OCI-LY1 (cell line): ENCODE results near the gene ZNF451.
A peak's percentile ranks its signal among the peaks of the same experiment; 100 is the strongest.
"Not testable (repeated sequence)": the region's sequence is repeated elsewhere in the genome, so short reads cannot be mapped to it uniquely, and the experiment has no call there.

Source experiments
- H2AFZ ChIP-seq: fragments of 200-600 bp; sonication (generic), shearing (Covaris generic); 2 replicates; pipeline ENCODE4 v1.6.0; 2014; ENCODE audit warnings: antibody characterized with exemption, mild to moderate bottlenecking, low read length
- H3F3A ChIP-seq: fragments of 200-600 bp; sonication (generic), shearing (Covaris generic); 2 replicates; pipeline ENCODE4 v1.6.0; 2014; ENCODE audit warnings: mild to moderate bottlenecking, antibody characterized with exemption, low read length, moderate library complexity; ENCODE audit not compliant: insufficient read depth
- H3K27ac ChIP-seq: fragments of 200-600 bp; sonication (generic); 2 replicates; pipeline ENCODE4 v1.5.1; 2014; ENCODE audit warnings: low read length, mixed run types, mild to moderate bottlenecking, low read depth; ENCODE audit not compliant: poor library complexity, severe bottlenecking
- H3K27me3 ChIP-seq: fragments of 200-600 bp; sonication (generic); 2 replicates; pipeline ENCODE4 v1.6.0; 2014; ENCODE audit warnings: antibody characterized with exemption, mild to moderate bottlenecking, low read length, moderate library complexity; ENCODE audit not compliant: insufficient read depth
- H3K36me3 ChIP-seq: fragments of 200-600 bp; sonication (generic); 2 replicates; pipeline ENCODE4 v1.6.1; 2014; ENCODE audit warnings: mild to moderate bottlenecking, antibody characterized with exemption, low read length, moderate library complexity, mixed read lengths; ENCODE audit not compliant: insufficient read depth
- H3K4me1 ChIP-seq: fragments of 200-600 bp; sonication (generic); 2 replicates; pipeline ENCODE4 v1.5.1; 2014; ENCODE audit warnings: mild to moderate bottlenecking, low read length, moderate library complexity; ENCODE audit not compliant: insufficient read depth, severe bottlenecking
- H3K4me2 ChIP-seq: fragments of 200-600 bp; sonication (generic), shearing (Covaris generic); 2 replicates; pipeline ENCODE4 v1.6.1; 2014; ENCODE audit warnings: low read length
- H3K4me3 ChIP-seq: fragments of 200-600 bp; sonication (generic); 2 replicates; pipeline ENCODE4 v1.5.1; 2014; ENCODE audit warnings: low read length, low read depth, mild to moderate bottlenecking, mixed read lengths; ENCODE audit not compliant: poor library complexity, severe bottlenecking
- H3K79me2 ChIP-seq: fragments of 200-600 bp; shearing (Covaris generic); 2 replicates; pipeline ENCODE4 v1.6.1; 2016; ENCODE audit warnings: mixed run types, low read length, mixed read lengths; ENCODE audit not compliant: insufficient read depth
- H3K9ac ChIP-seq: fragments of 200-600 bp; sonication (generic), shearing (Covaris generic); 2 replicates; pipeline ENCODE4 v1.6.1; 2014; ENCODE audit warnings: mild to moderate bottlenecking, low read length, mixed read lengths
- H3K9me2 ChIP-seq: fragments of 200-600 bp; sonication (generic), shearing (Covaris generic); 2 replicates; pipeline ENCODE4 v1.6.1; 2014; ENCODE audit warnings: low read depth, mild to moderate bottlenecking, low read length, mixed read lengths
- H3K9me3 ChIP-seq: fragments of 200-600 bp; shearing (Covaris generic); 2 replicates; pipeline ENCODE4 v1.6.1; 2014; ENCODE audit warnings: low read length, mixed read lengths
- H4K20me1 ChIP-seq: fragments of 200-600 bp; sonication (generic), shearing (Covaris generic); 2 replicates; pipeline ENCODE4 v1.6.0; 2016; ENCODE audit warnings: mild to moderate bottlenecking, low read length; ENCODE audit not compliant: insufficient read depth
- CTCF ChIP-seq: fragments of 200-600 bp; sonication (generic), shearing (Covaris generic); IDR thresholded peaks from 2 replicates; pipeline ENCODE4 v1.5.1; 2017; ENCODE audit warnings: mild to moderate bottlenecking, antibody characterized with exemption, low read length, moderate library complexity, mixed read lengths
- EZH2 ChIP-seq: fragments of 200-600 bp; sonication (generic), shearing (Covaris generic); IDR thresholded peaks from 2 replicates; pipeline ENCODE4 v1.8.0; 2017; ENCODE audit warnings: borderline replicate concordance, mixed run types, mild to moderate bottlenecking, antibody characterized with exemption, low read length, moderate library complexity, mixed read lengths

The ZNF451 gene

GRCh38 chr6:57047257-57047585, 42.8 kb upstream of the ZNF451 start:
- H3K9me3 ChIP-seq, H2AFZ ChIP-seq, H4K20me1 ChIP-seq, H3K4me2 ChIP-seq, H3K4me3 ChIP-seq, H3K27ac ChIP-seq, H3K9ac ChIP-seq, H3F3A ChIP-seq, H3K27me3 ChIP-seq, H3K9me2 ChIP-seq: not testable (repeated sequence)
- peaks cover 23% of the 10 kb centered on the region; the same call in 1 of the 2 replicates for H3K79me2 ChIP-seq
- peaks cover 35% of the 10 kb centered on the region for H3K36me3 ChIP-seq
- peaks cover 24% of the 10 kb centered on the region for H3K4me1 ChIP-seq

- not testable (repeated sequence) for H3F3A ChIP-seq, H2AFZ ChIP-seq, H3K27me3 ChIP-seq, H3K9me3 ChIP-seq, H3K9me2 ChIP-seq, H3K27ac ChIP-seq, H4K20me1 ChIP-seq
- H3K4me1 ChIP-seq = peaks cover 24% of the 10 kb centered on the region
- H3K9ac ChIP-seq = peak overlapping the region; percentile 50
- H3K79me2 ChIP-seq = peaks cover 23% of the 10 kb centered on the region; the same call in 1 of the 2 replicates
- peak overlapping the region; percentile 68 for H3K4me2 ChIP-seq
- H3K4me3 ChIP-seq = peak overlapping the region; percentile 54
- H3K36me3 ChIP-seq = peaks cover 39% of the 10 kb centered on the region
These were observed 42.1 kb upstream of the ZNF451 start for GRCh38 chr6:57047859-57048258.

GRCh38 chr6:57048577-57048976, 41.4 kb upstream of the ZNF451 start:
- no peaks in the 10 kb centered on the region for H4K20me1 ChIP-seq
- peak overlapping the region; percentile 54 for H3K4me3 ChIP-seq

GRCh38 chr6:57063847-57064246, 26.1 kb upstream of the ZNF451 start:
- no peak overlapping the region for H3K27ac ChIP-seq
- no peak overlapping the region for H3K9ac ChIP-seq
- H3K4me3 ChIP-seq = no peak overlapping the region
- H3F3A ChIP-seq = no peaks in the 10 kb centered on the region
- no peaks in the 10 kb centered on the region for H3K9me3 ChIP-seq
- H2AFZ ChIP-seq = no peak overlapping the region
- H3K4me1 ChIP-seq = no peaks in the 10 kb centered on the region
- no peaks in the 10 kb centered on the region for H3K9me2 ChIP-seq
- H4K20me1 ChIP-seq = no peaks in the 10 kb centered on the region
- TF ChIP-seq CTCF (no peak), EZH2 (no peak)
- H3K79me2 ChIP-seq = no peaks in the 10 kb centered on the region
- no peaks in the 10 kb centered on the region for H3K27me3 ChIP-seq
- peaks cover 5% of the 10 kb centered on the region for H3K36me3 ChIP-seq
- no peak overlapping the region for H3K4me2 ChIP-seq

More at GRCh38 chr6:57048577-57048976, 41.4 kb upstream of the ZNF451 start:
- Histone ChIP-seq H2AFZ (no peak overlapping the region), H3K9ac (peak overlapping the region; percentile 36; the same call in 1 of the 2 replicates), H3K79me2 (peaks cover 23% of the 10 kb centered on the region; the same call in 1 of the 2 replicates), H3K4me1 (peaks cover 24% of the 10 kb centered on the region), H3K27ac (no peak overlapping the region), H3F3A (no peaks in the 10 kb centered on the region), H3K27me3 (peaks cover 5% of the 10 kb centered on the region; the same call in 1 of the 2 replicates), H3K36me3 (peaks cover 46% of the 10 kb centered on the region), H3K9me2 (no peaks in the 10 kb centered on the region), H3K4me2 (peak overlapping the region; percentile 68), H3K9me3 (no peaks in the 10 kb centered on the region)
- TF ChIP-seq EZH2 (no peak), CTCF (no peak)
